Femur (tissue), 1 donor: ENCODE measurements around the gene RBM38.
"Not testable (repeated sequence)": the region's sequence is repeated elsewhere in the genome, so short reads cannot be mapped to it uniquely, and the experiment has no call there.

Source experiments
- DNase-seq: peaks from one replicate; pipeline ENCODE4 v3.0.0-alpha.2; 2017

The RBM38 gene

GRCh38 chr20:57390604-57391438 lies at the start of gene RBM38:
Gene RBM38, plus strand, starts transcription at chr20:57391396. Its CDS starts 186 bp downstream, at chr20:57391582.
- DNase-seq, result peak; percentile 90

- DNase-seq, result no peak
These were observed 49.5 kb upstream of the RBM38 start for GRCh38 chr20:57341663-57342062.

- no peak for DNase-seq
These were observed 48.4 kb upstream of the RBM38 start for GRCh38 chr20:57342829-57343228.

- peak; percentile 78 for DNase-seq
These were observed 44.7 kb upstream of the RBM38 start for GRCh38 chr20:57346477-57346876.

GRCh38 chr20:57347393-57347792 lies 43.8 kb upstream of the RBM38 start:
- DNase-seq, result no peak

GRCh38 chr20:57348200-57348921 lies 42.8 kb upstream of the RBM38 start:
- DNase-seq, result not testable (repeated sequence)

- not testable (repeated sequence) for DNase-seq
These were observed 42.1 kb upstream of the RBM38 start for GRCh38 chr20:57348922-57349574.

GRCh38 chr20:57350081-57350710 lies 41.0 kb upstream of the RBM38 start:
- DNase-seq, result no peak

- not testable (repeated sequence) for DNase-seq
These were observed 40.5 kb upstream of the RBM38 start for GRCh38 chr20:57350726-57351041.

- DNase-seq, result peak; percentile 96
These were observed 40.0 kb upstream of the RBM38 start, which contains the start of gene RAE1 for GRCh38 chr20:57351042-57351783. Gene RAE1, plus strand, starts transcription at chr20:57351255. Its CDS starts 2,784 bp downstream, at chr20:57354039.

- DNase-seq, result no peak
These were observed 38.9 kb upstream of the RBM38 start for GRCh38 chr20:57352305-57352704.

- no peak for DNase-seq
These were observed 37.8 kb upstream of the RBM38 start for GRCh38 chr20:57353351-57353750.

GRCh38 chr20:57361517-57361916 lies 29.7 kb upstream of the RBM38 start:
- DNase-seq, result no peak

- DNase-seq, result no peak
These were observed 26.7 kb upstream of the RBM38 start for GRCh38 chr20:57364451-57364850.

GRCh38 chr20:57369596-57369995 lies 21.6 kb upstream of the RBM38 start:
- no peak for DNase-seq

- DNase-seq, result no peak
These were observed 20.9 kb upstream of the RBM38 start for GRCh38 chr20:57370316-57370715.

GRCh38 chr20:57371363-57371762 lies 19.8 kb upstream of the RBM38 start:
- DNase-seq, result no peak

GRCh38 chr20:57372157-57372556 lies 19.0 kb upstream of the RBM38 start:
- no peak for DNase-seq

- no peak for DNase-seq
These were observed 18.4 kb upstream of the RBM38 start for GRCh38 chr20:57372581-57373350.

GRCh38 chr20:57374343-57374930 lies 16.8 kb upstream of the RBM38 start:
- DNase-seq, result no peak
